Endothelial cell of umbilical vein (primary cell): Measurements from ENCODE around the gene EPAS1. TPM values are rescaled to one million over a fixed set of nuclear protein-coding genes. Genes with fewer than 3 reads are reported as not detected.

Experiments
- BruUV-seq: library from RNA; stranded (reverse); fragments of 400-500 nt; replicated peaks from 2 replicates; lab custom pipeline; 2021; lab: Mats Ljungman, UMichigan
- CTCF ChIA-PET: fragments of 300-600, 350-600 bp; sonication (Branson Sonifier 250); formaldehyde crosslinking; loops from one replicate; lab custom pipeline; 2021; ENCODE audit warnings: antibody characterized with exemption, inconsistent platforms; lab: Charles Lee
- POLR2A ChIA-PET: fragments of 300-600, 350-600 bp; sonication (Branson Sonifier 250); formaldehyde crosslinking; loops from one replicate; lab custom pipeline; 2021; ENCODE audit warnings: antibody characterized with exemption, inconsistent platforms; lab: Charles Lee
- DNase-seq: peaks from one replicate; pipeline ENCODE4 v3.0.0-alpha.2; 2011; ENCODE audit warnings: low read depth, low spot score
- FAIRE-seq: peaks from 2 replicates; lab custom pipeline; 2011; peaks lifted over from hg19 to GRCh38; lab: Jason Lieb, UNC
- H2AFZ ChIP-seq: 2 replicates; pipeline ENCODE4 v1.6.0; 2012; ENCODE audit warnings: low read depth, low read length, control low read depth, inconsistent platforms
- H3K27ac ChIP-seq: 2 replicates; pipeline ENCODE4 v1.5.1; 2011; ENCODE audit warnings: low read depth, mild to moderate bottlenecking, control low read depth, low read length, moderate library complexity; ENCODE audit not compliant: insufficient read depth
- H3K27me3 ChIP-seq, 2 experiments: 2 replicates each; pipeline versions ENCODE4 v1.6.0 to v1.6.1; 2011; ENCODE audit warnings: low read length in 2 of 2, mixed read lengths in 1 of 2; ENCODE audit not compliant: control insufficient read depth in 2 of 2, insufficient read depth in 2 of 2
- H3K36me3 ChIP-seq, 2 experiments: 2 replicates in 1 of 2; 3 replicates in 1 of 2; pipeline ENCODE4 v1.5.1; 2011; ENCODE audit warnings: low read length in 2 of 2, mild to moderate bottlenecking in 1 of 2, moderate library complexity in 1 of 2; ENCODE audit not compliant: control insufficient read depth in 2 of 2, insufficient read depth in 2 of 2; ENCODE audit errors: extremely low read depth in 1 of 2
- H3K4me1 ChIP-seq: 3 replicates; pipeline ENCODE4 v1.5.1; 2011; ENCODE audit warnings: mild to moderate bottlenecking, low read length; ENCODE audit not compliant: control insufficient read depth, insufficient read depth; ENCODE audit errors: extremely low read depth
- H3K4me2 ChIP-seq: 2 replicates; pipeline ENCODE4 v1.6.1; 2011; ENCODE audit warnings: low read length, control low read depth, mixed read lengths; ENCODE audit not compliant: insufficient read depth
- H3K4me3 ChIP-seq, 3 experiments: fragments of 200-600 bp in 1 of 3; sonication (generic), shearing (Covaris generic) in 1 of 3; replicated peaks in 1 of 3; 2 replicates each; pipeline ENCODE4 v1.5.1; 2011 to 2016; ENCODE audit warnings: control low read depth in 3 of 3, low read length in 3 of 3, mild to moderate bottlenecking in 2 of 3, inconsistent platforms in 1 of 3, low read depth in 1 of 3, moderate library complexity in 1 of 3; ENCODE audit not compliant: insufficient read depth in 1 of 3
- H3K79me2 ChIP-seq: 2 replicates; pipeline ENCODE4 v1.6.0; 2012; ENCODE audit warnings: low read length, inconsistent platforms; ENCODE audit not compliant: control insufficient read depth, insufficient read depth
- H3K9ac ChIP-seq: replicated peaks from 2 replicates; pipeline ENCODE3; 2011; ENCODE audit warnings: low read length, control low read depth; ENCODE audit not compliant: insufficient read depth; ENCODE audit errors: extremely low read depth
- H3K9me1 ChIP-seq: replicated peaks from 3 replicates; pipeline ENCODE4 v1.6.0; 2011; ENCODE audit warnings: mild to moderate bottlenecking, low read length; ENCODE audit not compliant: control insufficient read depth, insufficient read depth; ENCODE audit errors: extremely low read depth
- H3K9me3 ChIP-seq: replicated peaks from 2 replicates; pipeline ENCODE4 v1.5.1; 2012; ENCODE audit warnings: low read length, inconsistent platforms; ENCODE audit not compliant: control insufficient read depth, insufficient read depth
- H4K20me1 ChIP-seq: replicated peaks from 2 replicates; pipeline ENCODE3; 2011; ENCODE audit warnings: mild to moderate bottlenecking, low read length; ENCODE audit not compliant: control insufficient read depth, insufficient read depth; ENCODE audit errors: extremely low read depth
- EZH2 ChIP-seq: IDR thresholded peaks from 2 replicates; pipeline ENCODE4 v1.6.1; 2012; ENCODE audit warnings: borderline replicate concordance, low read depth, mild to moderate bottlenecking, moderate library complexity, low read length, inconsistent platforms; ENCODE audit not compliant: severe bottlenecking
- FOS ChIP-seq: IDR thresholded peaks from 2 replicates; pipeline ENCODE4 v1.6.1; 2011; ENCODE audit warnings: mild to moderate bottlenecking, low read length, moderate library complexity, borderline replicate concordance; ENCODE audit not compliant: insufficient read depth
- GATA2 ChIP-seq: IDR thresholded peaks from 2 replicates; pipeline ENCODE4 v1.7.0; 2011; ENCODE audit warnings: low read depth, mild to moderate bottlenecking, moderate library complexity, mixed read lengths, low read length; ENCODE audit not compliant: insufficient read length, insufficient read depth
- JUN ChIP-seq: IDR thresholded peaks from 2 replicates; pipeline ENCODE4 v1.6.1; 2011; ENCODE audit warnings: borderline replicate concordance, low read depth; ENCODE audit not compliant: insufficient read length, insufficient read depth
- MYC ChIP-seq: IDR thresholded peaks from one replicate; pipeline ENCODE4 v1.6.1; 2011; ENCODE audit warnings: mild to moderate bottlenecking, low read depth, low read length
- POLR2A ChIP-seq: IDR thresholded peaks from 2 replicates; pipeline ENCODE4 v1.6.1; 2012; ENCODE audit warnings: low read depth, mild to moderate bottlenecking, control low read depth, low read length
- POLR2AphosphoS5 ChIP-seq: IDR thresholded peaks from 2 replicates; pipeline ENCODE4 v1.6.1; 2012; ENCODE audit warnings: low read depth, mild to moderate bottlenecking, control low read depth, low read length, moderate library complexity; ENCODE audit not compliant: insufficient read depth
- dilution Hi-C: fragments of 300-500 bp; cut with MboI; formaldehyde crosslinking; loops from one replicate; pipeline ENCODE4 v1.15.0; 2019; ENCODE audit warnings: low sequenced_read_pairs; ENCODE audit not compliant: extremely low pct_ligation_motif_present
- intact Hi-C: fragments of 100-400 bp; cut with micrococcal nuclease; formaldehyde crosslinking; loops from one replicate; pipeline ENCODE4 v1.10.0; 2022
- polyA plus RNA-seq, 4 experiments: library from polyadenylated mRNA; depleted of rRNA in 3 of 4; stranded (reverse) in 3 of 4; unstranded in 1 of 4; fragments of >200 nt; gene quantifications; 2 replicates each; pipeline versions ENCODE4 v1.2.1 to v1.2.3, GENCODE V29; 2011 to 2012; ENCODE audit warnings: missing spikeins in 1 of 4
- total RNA-seq: library from RNA; stranded (reverse); gene quantifications from 2 replicates; pipeline ENCODE4 v1.2.3, GENCODE V29; 2021
- TF ChIP-seq, protein P1 (sequence below): IDR thresholded peaks from 2 replicates; pipeline ENCODE4 v1.6.1; 2011; ENCODE audit not compliant: insufficient read depth, insufficient read length
- TF ChIP-seq, protein P2 (sequence below), 2 donors: IDR thresholded peaks; 1 replicate in 1 of 2; 2 replicates in 1 of 2; pipeline ENCODE4 v1.5.1; 2011; ENCODE audit warnings: low read length in 2 of 2, mild to moderate bottlenecking in 2 of 2, moderate library complexity in 2 of 2, control low read depth in 1 of 2, inconsistent platforms in 1 of 2, low read depth in 1 of 2; ENCODE audit not compliant: insufficient read depth in 1 of 2; ENCODE audit errors: extremely low read depth in 1 of 2

Gene EPAS1
- total and polyA plus RNA-seq, 2 donors (not counting 3 experiments of a cell fraction or from before 2014, with no cell fraction given) = 229 to 374 TPM

DNA sequence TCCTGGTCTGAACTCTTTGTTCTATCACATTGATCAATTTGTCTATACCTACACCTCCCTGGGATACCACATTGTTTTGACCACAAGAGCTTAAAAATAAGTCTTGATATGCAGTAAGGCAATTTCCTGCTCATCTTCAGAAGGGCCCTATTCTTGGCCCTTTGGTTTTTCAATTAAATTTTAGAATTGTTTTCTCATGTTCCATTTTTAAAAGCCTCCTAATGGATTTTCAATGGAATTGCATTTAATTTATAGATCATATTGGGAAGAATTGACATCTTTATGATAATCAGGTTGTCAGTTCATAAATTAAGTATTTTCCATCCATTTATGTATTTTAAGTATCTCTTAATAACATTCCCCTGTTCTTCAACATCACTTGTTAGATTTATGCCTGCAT, 47.6 kb upstream of the EPAS1 start:
- POLR2A ChIA-PET = no interaction called here
- no peak overlapping the region for H3K4me2 ChIP-seq
- DNase-seq (no peak), FAIRE-seq (no peak)
- H3K9ac ChIP-seq = no peak overlapping the region
- no peak overlapping the region for H3K27ac ChIP-seq
- no peak overlapping the region for H2AFZ ChIP-seq
- TF ChIP-seq GATA2 (no peak), MYC (no peak), EZH2 (no peak), POLR2A (no peak), FOS (no peak), POLR2AphosphoS5 (no peak), JUN (no peak)
- TF ChIP-seq, protein P1, sequence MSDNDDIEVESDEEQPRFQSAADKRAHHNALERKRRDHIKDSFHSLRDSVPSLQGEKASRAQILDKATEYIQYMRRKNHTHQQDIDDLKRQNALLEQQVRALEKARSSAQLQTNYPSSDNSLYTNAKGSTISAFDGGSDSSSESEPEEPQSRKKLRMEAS = no peak
- TF ChIP-seq, protein P2, sequence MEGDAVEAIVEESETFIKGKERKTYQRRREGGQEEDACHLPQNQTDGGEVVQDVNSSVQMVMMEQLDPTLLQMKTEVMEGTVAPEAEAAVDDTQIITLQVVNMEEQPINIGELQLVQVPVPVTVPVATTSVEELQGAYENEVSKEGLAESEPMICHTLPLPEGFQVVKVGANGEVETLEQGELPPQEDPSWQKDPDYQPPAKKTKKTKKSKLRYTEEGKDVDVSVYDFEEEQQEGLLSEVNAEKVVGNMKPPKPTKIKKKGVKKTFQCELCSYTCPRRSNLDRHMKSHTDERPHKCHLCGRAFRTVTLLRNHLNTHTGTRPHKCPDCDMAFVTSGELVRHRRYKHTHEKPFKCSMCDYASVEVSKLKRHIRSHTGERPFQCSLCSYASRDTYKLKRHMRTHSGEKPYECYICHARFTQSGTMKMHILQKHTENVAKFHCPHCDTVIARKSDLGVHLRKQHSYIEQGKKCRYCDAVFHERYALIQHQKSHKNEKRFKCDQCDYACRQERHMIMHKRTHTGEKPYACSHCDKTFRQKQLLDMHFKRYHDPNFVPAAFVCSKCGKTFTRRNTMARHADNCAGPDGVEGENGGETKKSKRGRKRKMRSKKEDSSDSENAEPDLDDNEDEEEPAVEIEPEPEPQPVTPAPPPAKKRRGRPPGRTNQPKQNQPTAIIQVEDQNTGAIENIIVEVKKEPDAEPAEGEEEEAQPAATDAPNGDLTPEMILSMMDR (IDR thresholded peaks at IDR 0.05; ENCODE audit: extremely low read depth in 1 of 2, insufficient read depth in 1 of 2, low read depth in 1 of 2, low read length in 2 of 2) = no peak
- no peaks in the 10 kb centered on the region for H4K20me1 ChIP-seq
- H3K9me3 ChIP-seq = no peaks in the 10 kb centered on the region
- CTCF ChIA-PET = interaction anchor here (1.0 to 1.8 kb wide), 2 partner anchors 8 to 187 kb away, joined by 4 read pairs; no protein-coding TSS in a partner anchor
- dilution Hi-C loops = no loop called here
- no peaks in the 10 kb centered on the region for H3K36me3 ChIP-seq
- H3K4me3 ChIP-seq = no peak overlapping the region
- intact Hi-C loops = no loop called here
- BruUV-seq = no TSS peak
- H3K9me1 ChIP-seq = no peaks in the 10 kb centered on the region
- H3K79me2 ChIP-seq = no peaks in the 10 kb centered on the region
- peaks cover 10% of the 10 kb centered on the region for H3K4me1 ChIP-seq
- no peaks in the 10 kb centered on the region for H3K27me3 ChIP-seq
